GM23248 (cell line): ENCODE results near the gene GOLGA3. TPM values are rescaled to one million over a fixed set of nuclear protein-coding genes. Genes with fewer than 3 reads are reported as not detected.
A peak's percentile ranks its signal among the peaks of the same experiment; 100 is the strongest.
"Not testable (repeated sequence)": the region's sequence is repeated elsewhere in the genome, so short reads cannot be mapped to it uniquely, and the experiment has no call there.

Experiments
- DNase-seq: peaks from one replicate; pipeline ENCODE4 v3.0.0-alpha.2; 2015
- H2AFZ ChIP-seq: fragments of 200-600 bp; sonication (generic); 2 replicates; pipeline ENCODE4 v1.6.1; 2016; ENCODE audit warnings: antibody characterized with exemption
- H3F3A ChIP-seq: fragments of 200-600 bp; sonication (generic); 2 replicates; pipeline ENCODE4 v1.6.1; 2016; ENCODE audit warnings: mild to moderate bottlenecking, antibody characterized with exemption, mixed run types; ENCODE audit not compliant: insufficient read depth
- H3K27ac ChIP-seq: fragments of 200-600 bp; sonication (generic); 2 replicates; pipeline ENCODE4 v1.5.1; 2016; ENCODE audit warnings: mild to moderate bottlenecking
- H3K27me3 ChIP-seq: fragments of 200-600 bp; sonication (generic); replicated peaks from 2 replicates; pipeline ENCODE4 v1.6.1; 2016; ENCODE audit warnings: mild to moderate bottlenecking; ENCODE audit not compliant: insufficient read depth
- H3K36me3 ChIP-seq: fragments of 200-600 bp; sonication (generic); 2 replicates; pipeline ENCODE4 v1.6.1; 2016; ENCODE audit warnings: low read depth, mild to moderate bottlenecking
- H3K4me1 ChIP-seq: fragments of 200-600 bp; sonication (generic); 2 replicates; pipeline ENCODE4 v1.6.1; 2016; ENCODE audit warnings: mild to moderate bottlenecking; ENCODE audit not compliant: insufficient read depth
- H3K4me2 ChIP-seq: fragments of 200-600 bp; sonication (generic); one replicate; pipeline ENCODE4 v1.6.1; 2016; ENCODE audit warnings: mild to moderate bottlenecking; ENCODE audit not compliant: unreplicated experiment
- H3K4me3 ChIP-seq: fragments of 200-600 bp; sonication (generic); 2 replicates; pipeline ENCODE4 v1.5.1; 2016; ENCODE audit warnings: mild to moderate bottlenecking
- H3K79me2 ChIP-seq: fragments of 200-600 bp; sonication (generic); 2 replicates; pipeline ENCODE4 v1.6.1; 2016; ENCODE audit warnings: mild to moderate bottlenecking; ENCODE audit not compliant: insufficient read depth
- H3K9ac ChIP-seq: fragments of 200-600 bp; sonication (generic); 2 replicates; pipeline ENCODE4 v1.6.1; 2016; ENCODE audit warnings: mild to moderate bottlenecking
- H3K9me2 ChIP-seq: fragments of 200-600 bp; sonication (generic); 2 replicates; pipeline ENCODE4 v1.6.1; 2016; ENCODE audit warnings: mixed run types, mild to moderate bottlenecking, moderate library complexity; ENCODE audit not compliant: insufficient read depth
- H3K9me3 ChIP-seq: fragments of 200-600 bp; sonication (generic); one replicate; pipeline ENCODE4 v1.6.1; 2017; ENCODE audit warnings: low read depth
- H4K20me1 ChIP-seq: fragments of 200-600 bp; sonication (generic); 2 replicates; pipeline ENCODE4 v1.6.0; 2016; ENCODE audit not compliant: insufficient read depth
- EZH2 ChIP-seq: fragments of 200-600 bp; sonication (generic); IDR thresholded peaks from 2 replicates; pipeline ENCODE4 v1.6.1; 2018; ENCODE audit warnings: antibody characterized with exemption, mild to moderate bottlenecking; ENCODE audit not compliant: insufficient read depth, poor library complexity, severe bottlenecking
- EZH2phosphoT487 ChIP-seq: fragments of 200-600 bp; sonication (generic); IDR thresholded peaks from 2 replicates; pipeline ENCODE4 v1.6.1; 2018; ENCODE audit warnings: antibody characterized with exemption, moderate library complexity, mild to moderate bottlenecking, low read depth; ENCODE audit not compliant: insufficient read depth
- WGBS, 2 experiments: methylation state at CpG; one replicate each; pipeline ENCODE4 v1.1.6; 2015 to 2017; ENCODE audit warnings: low lambda C conversion rate in 2 of 2, low coverage in 1 of 2; ENCODE audit errors: missing lambda C conversion rate in 2 of 2; 5-methylcytosine and 5-hydroxymethylcytosine counted together
- in situ Hi-C: fragments of 300-500 bp; cut with MboI; formaldehyde crosslinking; loops from 2 replicates; pipeline ENCODE4 v1.15.0; 2020
- polyA plus RNA-seq: library from polyadenylated mRNA; unstranded; fragments of >200 nt; fragmentation: Nextera tagmentation; extraction: Ambion mirVana; gene quantifications from 2 replicates; pipeline ENCODE4 v1.2.1, GENCODE V29; 2016
- total RNA-seq: library from RNA; depleted of rRNA; stranded (reverse); fragments of >200 nt; shearing (Covaris generic); gene quantifications from 2 replicates; pipeline ENCODE4 v1.2.3, GENCODE V29; 2014; rRNA removed

GOLGA3 gene, protein sequence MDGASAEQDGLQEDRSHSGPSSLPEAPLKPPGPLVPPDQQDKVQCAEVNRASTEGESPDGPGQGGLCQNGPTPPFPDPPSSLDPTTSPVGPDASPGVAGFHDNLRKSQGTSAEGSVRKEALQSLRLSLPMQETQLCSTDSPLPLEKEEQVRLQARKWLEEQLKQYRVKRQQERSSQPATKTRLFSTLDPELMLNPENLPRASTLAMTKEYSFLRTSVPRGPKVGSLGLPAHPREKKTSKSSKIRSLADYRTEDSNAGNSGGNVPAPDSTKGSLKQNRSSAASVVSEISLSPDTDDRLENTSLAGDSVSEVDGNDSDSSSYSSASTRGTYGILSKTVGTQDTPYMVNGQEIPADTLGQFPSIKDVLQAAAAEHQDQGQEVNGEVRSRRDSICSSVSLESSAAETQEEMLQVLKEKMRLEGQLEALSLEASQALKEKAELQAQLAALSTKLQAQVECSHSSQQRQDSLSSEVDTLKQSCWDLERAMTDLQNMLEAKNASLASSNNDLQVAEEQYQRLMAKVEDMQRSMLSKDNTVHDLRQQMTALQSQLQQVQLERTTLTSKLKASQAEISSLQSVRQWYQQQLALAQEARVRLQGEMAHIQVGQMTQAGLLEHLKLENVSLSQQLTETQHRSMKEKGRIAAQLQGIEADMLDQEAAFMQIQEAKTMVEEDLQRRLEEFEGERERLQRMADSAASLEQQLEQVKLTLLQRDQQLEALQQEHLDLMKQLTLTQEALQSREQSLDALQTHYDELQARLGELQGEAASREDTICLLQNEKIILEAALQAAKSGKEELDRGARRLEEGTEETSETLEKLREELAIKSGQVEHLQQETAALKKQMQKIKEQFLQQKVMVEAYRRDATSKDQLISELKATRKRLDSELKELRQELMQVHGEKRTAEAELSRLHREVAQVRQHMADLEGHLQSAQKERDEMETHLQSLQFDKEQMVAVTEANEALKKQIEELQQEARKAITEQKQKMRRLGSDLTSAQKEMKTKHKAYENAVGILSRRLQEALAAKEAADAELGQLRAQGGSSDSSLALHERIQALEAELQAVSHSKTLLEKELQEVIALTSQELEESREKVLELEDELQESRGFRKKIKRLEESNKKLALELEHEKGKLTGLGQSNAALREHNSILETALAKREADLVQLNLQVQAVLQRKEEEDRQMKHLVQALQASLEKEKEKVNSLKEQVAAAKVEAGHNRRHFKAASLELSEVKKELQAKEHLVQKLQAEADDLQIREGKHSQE (N-terminal part only)
- total RNA-seq (80.3 and 118 TPM in 2 replicates), polyA plus RNA-seq (37.5 and 38.1 TPM in 2 replicates)

- Histone ChIP-seq H3K36me3 (peaks cover 26% of the 10 kb centered on the region; the same call in 1 of the 2 replicates), H3K4me1 (peaks cover 14% of the 10 kb centered on the region), H3K9me2 (no peaks in the 10 kb centered on the region), H3F3A (peaks cover 15% of the 10 kb centered on the region), H3K27ac (peak within 1 kb of the TSS; percentile 98), H3K9me3 (no peaks in the 10 kb centered on the region), H2AFZ (peak within 1 kb of the TSS; percentile 85), H3K4me3 (peak within 1 kb of the TSS; percentile 99), H3K27me3 (no peaks in the 10 kb centered on the region), H4K20me1 (no peaks in the 10 kb centered on the region; the same call in 1 of the 2 replicates), H3K9ac (peak within 1 kb of the TSS; percentile 100), H3K79me2 (peaks cover 45% of the 10 kb centered on the region), H3K4me2 (peak within 1 kb of the TSS; percentile 88)
- DNase-seq, result peak; percentile 96
- in situ Hi-C loops, result no loop called here
- no peak for TF ChIP-seq EZH2
- TF ChIP-seq EZH2phosphoT487, result no peak
- 3% methylated on average over 65 to 69 of the region's 78 CpGs for WGBS, 2 experiments
These were observed at the start of gene GOLGA3 for GRCh38 chr12:132828706-132829534. TSS of gene GOLGA3 (minus strand) at chr12:132828869. CDS start at chr12:132822128, 6,741 bp downstream.

DNA sequence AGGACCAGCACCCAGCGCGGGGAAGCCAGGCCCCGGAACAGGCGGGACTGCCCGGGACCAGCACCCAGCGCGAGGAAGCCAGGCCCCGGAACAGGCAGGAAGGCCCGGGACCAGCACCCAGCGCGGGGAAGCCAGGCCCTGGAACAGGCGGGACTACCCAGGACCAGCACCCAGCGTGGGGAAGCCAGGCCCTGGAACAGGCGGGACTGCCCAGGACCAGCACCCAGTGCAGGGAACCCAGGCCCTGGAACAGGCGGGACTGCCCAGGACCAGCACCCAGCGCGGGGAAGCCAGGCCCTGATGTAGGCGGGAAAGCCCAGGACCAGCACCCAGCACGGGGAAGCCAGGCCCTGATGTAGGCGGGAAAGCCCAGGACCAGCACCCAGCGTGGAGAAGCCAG is 46.0 kb upstream of the GOLGA3 start:
- H4K20me1 ChIP-seq, H3F3A ChIP-seq, H3K27ac ChIP-seq, H3K9me2 ChIP-seq, H3K4me3 ChIP-seq, H3K9me3 ChIP-seq, H3K27me3 ChIP-seq, H3K4me1 ChIP-seq, H3K4me2 ChIP-seq, H2AFZ ChIP-seq, H3K9ac ChIP-seq, in situ Hi-C loops, DNase-seq: not testable (repeated sequence)
- peaks cover 63% of the 10 kb centered on the region for H3K79me2 ChIP-seq
- 91 to 100% methylated on average over 2 to 19 of the region's 21 CpGs for WGBS, 2 experiments
- H3K36me3 ChIP-seq, result peaks cover 22% of the 10 kb centered on the region

DNA sequence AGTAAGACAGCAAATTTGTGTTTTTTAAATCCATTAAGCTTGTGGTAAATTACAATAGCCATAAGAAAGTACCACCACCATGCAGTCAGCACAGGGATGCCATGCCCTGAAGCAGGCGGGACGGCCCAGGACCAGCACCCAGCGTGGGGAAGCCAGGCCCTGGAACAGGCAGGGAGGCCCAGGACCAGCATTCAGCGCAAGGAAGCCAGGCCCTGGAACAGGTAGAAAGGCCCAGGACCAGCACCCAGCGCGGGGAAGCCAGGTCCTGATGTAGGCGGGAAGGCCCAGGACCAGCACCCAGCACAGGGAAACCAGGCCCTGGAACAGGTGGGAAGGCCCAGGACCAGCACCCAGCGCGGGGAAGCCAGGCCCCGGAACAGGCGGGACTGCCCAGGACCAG is 45.5 kb upstream of the GOLGA3 start:
- Histone ChIP-seq H3K9me3 (no peaks in the 10 kb centered on the region), H3K4me3 (no peak overlapping the region), H2AFZ (no peak overlapping the region), H3F3A (no peaks in the 10 kb centered on the region), H3K9me2 (no peaks in the 10 kb centered on the region), H3K79me2 (peaks cover 59% of the 10 kb centered on the region), H3K4me2 (no peak overlapping the region), H3K4me1 (no peaks in the 10 kb centered on the region), H3K9ac (no peak overlapping the region), H4K20me1 (no peaks in the 10 kb centered on the region), H3K27ac (no peak overlapping the region), H3K27me3 (no peaks in the 10 kb centered on the region), H3K36me3 (peaks cover 26% of the 10 kb centered on the region)
- no peak for TF ChIP-seq EZH2phosphoT487
- no peak for TF ChIP-seq EZH2
- DNase-seq, result no peak
- 96 to 100% methylated on average over 8 to 11 of the region's 11 CpGs for WGBS, 2 experiments
- in situ Hi-C loops, result no loop called here
